Fibroblast of pulmonary artery (primary cell): ENCODE results near the gene BSN.
"Not testable (repeated sequence)": the region's sequence is repeated elsewhere in the genome, so short reads cannot be mapped to it uniquely, and the experiment has no call there.

Experiments used
- DNase-seq: peaks from one replicate; pipeline ENCODE4 v3.0.0-alpha.2; 2010; ENCODE audit warnings: low read depth
- H3K4me3 ChIP-seq: replicated peaks from 2 replicates; pipeline ENCODE4 v1.5.1; 2011; ENCODE audit warnings: low read depth, mild to moderate bottlenecking, control low read depth, low read length, moderate library complexity
- CTCF ChIP-seq: IDR thresholded peaks from 2 replicates; pipeline ENCODE4 v1.5.1; 2011; ENCODE audit warnings: mild to moderate bottlenecking, control low read depth, low read length, inconsistent platforms; ENCODE audit errors: missing control alignments

The BSN gene

GRCh38 chr3:49689046-49689907 is 135.0 kb downstream of the BSN start, which contains the start of the genes MST1 and RNF123:
Gene MST1 (minus strand): TSS chr3:49689474. CDS start chr3:49688691, 783 bp downstream.
Gene RNF123 (plus strand): TSS chr3:49689557. CDS start chr3:49691166, 1,609 bp downstream.
- peak; percentile 92 for DNase-seq
- TF ChIP-seq CTCF: peak; percentile 34
- peak within 1 kb of the TSS; percentile 93 for H3K4me3 ChIP-seq

GRCh38 chr3:49689908-49690624 is 135.8 kb downstream of the BSN start:
- not testable (repeated sequence) for DNase-seq
- H3K4me3 ChIP-seq: peak overlapping the region; percentile 93

- H3K4me3 ChIP-seq, DNase-seq: not testable (repeated sequence)
Measured at GRCh38 chr3:49690856-49691255, 136.6 kb downstream of the BSN start.

GRCh38 chr3:49691481-49691880 is 137.2 kb downstream of the BSN start:
- not testable (repeated sequence) for DNase-seq, H3K4me3 ChIP-seq

- not testable (repeated sequence) for H3K4me3 ChIP-seq, DNase-seq
Measured at GRCh38 chr3:49694409-49695070, 140.3 kb downstream of the BSN start.

GRCh38 chr3:49695350-49696015 is 141.2 kb downstream of the BSN start:
- not testable (repeated sequence) for DNase-seq, H3K4me3 ChIP-seq

GRCh38 chr3:49699281-49699979 is 145.2 kb downstream of the BSN start:
- no peak for TF ChIP-seq CTCF
- DNase-seq: no peak
- H3K4me3 ChIP-seq: no peak overlapping the region

- no peak for TF ChIP-seq CTCF
- no peak overlapping the region for H3K4me3 ChIP-seq
- no peak for DNase-seq
Measured at GRCh38 chr3:49700014-49700413, 145.7 kb downstream of the BSN start.
